T-helper 1 cell treated with Interleukin-12 subunit alpha and Interleukin-12 subunit beta and Interleukin-4 antibody, amounts not matched to agents 30 ng/mL and 1 ng/mL, for 36 hours (primary cell): ENCODE data around the gene ATAD3A. TPM values are rescaled to one million over a fixed set of nuclear protein-coding genes. Genes with fewer than 3 reads are reported as not detected.
"Not testable (repeated sequence)": the region's sequence is repeated elsewhere in the genome, so short reads cannot be mapped to it uniquely, and the experiment has no call there.

Experiments used
- intact Hi-C: fragments of 100-400 bp; cut with micrococcal nuclease; formaldehyde crosslinking; loops from one replicate; pipeline ENCODE4 v1.15.1; 2024
- total RNA-seq: library from RNA; stranded (reverse); gene quantifications from 2 replicates; pipeline ENCODE4 v1.2.3, GENCODE V29; 2022

Gene ATAD3A
- total RNA-seq, 1 donor from 2014 or later: 47.3 TPM

GRCh38 chr1:1553821-1554494 lies 42.0 kb downstream of the ATAD3A start:
- intact Hi-C loops: no loop called here

GRCh38 chr1:1554550-1554925 lies 42.6 kb downstream of the ATAD3A start:
- intact Hi-C loops: no loop called here

- intact Hi-C loops: no loop called here
These were observed 43.3 kb downstream of the ATAD3A start for GRCh38 chr1:1554926-1555915.

- intact Hi-C loops: no loop called here
These were observed 44.5 kb downstream of the ATAD3A start for GRCh38 chr1:1556505-1556904.

- intact Hi-C loops: not testable (repeated sequence)
These were observed 45.0 kb downstream of the ATAD3A start for GRCh38 chr1:1556961-1557360.

- intact Hi-C loops: not testable (repeated sequence)
These were observed 45.7 kb downstream of the ATAD3A start for GRCh38 chr1:1557688-1558087.

- intact Hi-C loops: no loop called here
These were observed 46.6 kb downstream of the ATAD3A start for GRCh38 chr1:1558591-1558990.

- intact Hi-C loops: no loop called here
These were observed 47.1 kb downstream of the ATAD3A start for GRCh38 chr1:1559066-1559465.

GRCh38 chr1:1560178-1560577 lies 48.2 kb downstream of the ATAD3A start:
- intact Hi-C loops: no loop called here

- intact Hi-C loops: no loop called here
These were observed 50.0 kb downstream of the ATAD3A start for GRCh38 chr1:1561801-1562470.

GRCh38 chr1:1562556-1563195 lies 50.7 kb downstream of the ATAD3A start:
- intact Hi-C loops: no loop called here

- intact Hi-C loops: no loop called here
These were observed 51.7 kb downstream of the ATAD3A start for GRCh38 chr1:1563688-1564087.

- intact Hi-C loops: no loop called here
These were observed 52.3 kb downstream of the ATAD3A start for GRCh38 chr1:1564268-1564667.

GRCh38 chr1:1565340-1565739 lies 53.4 kb downstream of the ATAD3A start:
- intact Hi-C loops: no loop called here

- intact Hi-C loops: no loop called here
These were observed 55.4 kb downstream of the ATAD3A start for GRCh38 chr1:1567152-1567875.

GRCh38 chr1:1567891-1568291 lies 55.9 kb downstream of the ATAD3A start:
- intact Hi-C loops: no loop called here

- intact Hi-C loops: no loop called here
These were observed 57.4 kb downstream of the ATAD3A start for GRCh38 chr1:1569341-1569740.

- intact Hi-C loops: loop anchor here (1.0 to 10.0 kb wide), 6 partner anchors 41 to 167 kb away; partner anchors contain the start of genes CDK11A, CDK11B, MIB2 and MRPL20
These were observed 62.1 kb downstream of the ATAD3A start for GRCh38 chr1:1573843-1574720.

GRCh38 chr1:1574721-1575537 lies 63.0 kb downstream of the ATAD3A start, which contains the start of gene SSU72:
SSU72 (minus strand) TSS chr1:1574863; CDS start chr1:1574557, 306 bp downstream.
- intact Hi-C loops: loop anchor here (1.0 to 10.0 kb wide), 8 partner anchors 40 to 200 kb away; partner anchors contain the start of genes ATAD3B, AURKAIP1, CDK11A and CDK11B
